Measurements from ENCODE around the gene HSBP1.

HSBP1 gene

DNA sequence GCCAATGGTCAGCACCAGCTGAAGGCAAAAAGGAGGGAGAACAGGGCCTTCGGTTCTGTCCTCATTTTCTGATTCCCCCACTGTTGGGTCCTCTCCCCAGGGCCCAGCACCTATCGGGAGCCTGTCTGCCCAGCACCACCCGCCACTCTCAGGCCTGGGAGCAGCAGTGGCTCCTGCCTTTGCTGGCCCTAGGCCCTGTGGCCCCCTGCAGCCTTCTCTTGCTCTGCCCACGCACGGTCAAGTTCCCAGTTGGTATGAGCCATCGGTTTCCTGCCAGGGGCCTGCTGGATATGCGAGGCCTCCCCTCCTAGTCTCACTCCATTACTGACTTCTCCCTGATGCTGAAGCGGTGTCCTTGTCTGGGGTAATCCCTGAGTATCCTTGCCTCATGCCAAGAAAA, 37.5 kb downstream of the HSBP1 start:
- no peak overlapping the region for H3K4me3 ChIP-seq (ENCODE audit: low read depth, low read length)
- no peak for DNase-seq (ENCODE audit: low read depth)
- TF ChIP-seq CTCF (IDR thresholded peaks at IDR 0.05; ENCODE audit: low read depth, low read length, missing control alignments) = no peak

DNA sequence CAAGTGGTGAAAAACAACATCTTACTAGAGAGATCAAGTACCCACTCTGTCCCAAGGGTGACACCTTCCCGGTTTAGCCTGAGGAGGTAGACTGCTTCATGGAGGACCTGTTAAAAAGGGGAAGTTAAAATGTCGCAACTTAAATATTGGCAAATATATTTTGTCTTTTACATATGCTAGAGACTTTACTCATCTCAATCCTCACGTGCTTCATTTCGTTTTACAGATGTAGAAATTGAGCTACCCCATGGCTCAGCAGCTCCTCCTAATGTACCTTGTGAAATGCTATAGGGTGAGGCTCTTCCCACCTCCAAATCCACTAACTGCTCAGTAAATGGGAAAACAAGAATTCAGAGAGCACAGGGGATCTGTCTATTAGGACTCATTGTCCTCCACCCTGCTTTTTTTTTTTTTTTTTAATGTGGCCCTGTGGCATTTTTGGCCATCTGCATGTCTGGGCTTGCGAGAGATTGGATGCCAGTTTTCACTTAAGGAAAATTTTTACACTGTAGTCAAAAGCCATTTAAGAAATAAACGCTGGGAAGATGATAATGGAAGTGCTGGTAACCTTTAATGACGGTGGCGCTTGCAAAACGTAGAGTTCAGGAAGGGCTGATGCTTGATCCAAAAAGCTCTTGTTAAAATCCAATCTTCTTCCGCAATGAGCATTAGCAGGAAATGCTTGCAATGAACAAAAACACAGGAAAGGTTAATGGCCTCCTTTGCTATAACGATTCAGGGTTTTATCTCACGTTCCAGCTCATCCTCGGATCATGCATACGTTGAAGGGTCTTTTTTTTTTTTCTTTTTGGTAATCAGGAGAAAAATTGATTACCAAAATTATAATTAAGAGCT, 39.8 kb downstream of the HSBP1 start:
- TF ChIP-seq CTCF (IDR thresholded peaks at IDR 0.05; ENCODE audit: low read depth, low read length, missing control alignments) = no peak
- H3K4me3 ChIP-seq (ENCODE audit: low read depth, low read length) = no peak overlapping the region
- DNase-seq (ENCODE audit: low read depth) = no peak

GRCh38 chr16:83849421-83849820, 41.6 kb downstream of the HSBP1 start:
- no peak for DNase-seq (ENCODE audit: low read depth)
- TF ChIP-seq CTCF (IDR thresholded peaks at IDR 0.05; ENCODE audit: low read depth, low read length, missing control alignments) = no peak
- no peak overlapping the region for H3K4me3 ChIP-seq (ENCODE audit: low read depth, low read length)

DNA sequence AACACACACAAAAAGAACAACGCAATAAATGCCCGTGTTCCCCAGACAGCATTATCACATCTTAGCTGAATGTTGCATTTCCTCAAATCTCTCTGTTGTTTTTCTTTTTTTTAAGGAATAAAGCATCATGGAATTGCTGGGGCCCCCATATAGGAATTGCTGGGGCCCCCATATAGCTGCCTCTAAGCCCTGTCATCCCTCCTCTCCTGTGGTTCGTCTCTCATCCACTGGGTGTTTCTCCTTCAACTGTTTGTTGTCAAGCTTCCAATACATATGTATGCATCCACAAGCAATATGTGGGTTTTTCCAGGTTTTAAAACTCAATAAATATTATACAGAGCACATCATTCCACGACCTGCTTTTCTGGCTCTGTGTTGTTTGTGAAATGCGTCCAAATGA, 43.2 kb downstream of the HSBP1 start:
- no peak overlapping the region for H3K4me3 ChIP-seq (ENCODE audit: low read depth, low read length)
- DNase-seq (ENCODE audit: low read depth) = no peak
- TF ChIP-seq CTCF (IDR thresholded peaks at IDR 0.05; ENCODE audit: low read depth, low read length, missing control alignments) = no peak

DNA sequence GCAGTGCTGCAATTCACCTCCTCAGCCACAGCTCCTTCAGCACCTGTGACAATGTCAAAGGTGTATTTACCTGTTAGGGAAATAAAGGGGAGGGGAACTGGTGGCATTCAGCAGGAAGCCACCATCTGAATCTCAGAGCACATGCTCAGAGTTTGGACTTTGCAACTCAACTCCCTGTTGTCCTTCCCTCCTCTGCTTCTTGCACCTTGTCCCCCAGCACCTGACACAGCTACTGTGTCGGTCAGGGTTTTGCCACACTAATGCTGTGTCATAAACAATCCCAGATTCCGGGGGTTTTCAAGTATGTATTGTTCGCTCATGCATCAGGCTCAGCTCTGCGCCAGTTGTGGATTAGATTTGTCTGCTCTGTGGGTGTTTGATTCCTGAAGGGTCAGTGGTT, 43.7 kb downstream of the HSBP1 start:
- TF ChIP-seq CTCF (IDR thresholded peaks at IDR 0.05; ENCODE audit: low read depth, low read length, missing control alignments) = no peak
- DNase-seq (ENCODE audit: low read depth) = no peak
- H3K4me3 ChIP-seq (ENCODE audit: low read depth, low read length) = no peak overlapping the region

DNA sequence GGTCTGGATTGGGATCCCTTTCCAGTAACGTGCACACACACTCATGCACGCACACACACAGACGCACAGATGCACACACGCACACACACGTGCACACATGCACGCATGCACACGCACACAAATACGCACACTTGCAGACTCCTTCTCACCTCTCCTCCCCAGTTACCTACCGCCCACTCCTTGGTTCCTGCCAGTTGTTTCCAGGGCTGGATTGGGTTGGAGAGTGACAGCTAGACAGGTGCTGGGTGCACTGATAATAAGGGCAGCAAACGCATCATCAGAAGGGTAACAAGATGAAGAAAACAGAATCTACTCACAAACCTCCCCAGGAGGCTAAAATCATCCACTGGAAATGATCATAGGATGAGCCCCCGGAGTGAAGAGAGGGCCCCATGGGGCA, 45.0 kb downstream of the HSBP1 start:
- no peak overlapping the region for H3K4me3 ChIP-seq (ENCODE audit: low read depth, low read length)
- no peak for DNase-seq (ENCODE audit: low read depth)
- no peak for TF ChIP-seq CTCF (IDR thresholded peaks at IDR 0.05; ENCODE audit: low read depth, low read length, missing control alignments)

DNA sequence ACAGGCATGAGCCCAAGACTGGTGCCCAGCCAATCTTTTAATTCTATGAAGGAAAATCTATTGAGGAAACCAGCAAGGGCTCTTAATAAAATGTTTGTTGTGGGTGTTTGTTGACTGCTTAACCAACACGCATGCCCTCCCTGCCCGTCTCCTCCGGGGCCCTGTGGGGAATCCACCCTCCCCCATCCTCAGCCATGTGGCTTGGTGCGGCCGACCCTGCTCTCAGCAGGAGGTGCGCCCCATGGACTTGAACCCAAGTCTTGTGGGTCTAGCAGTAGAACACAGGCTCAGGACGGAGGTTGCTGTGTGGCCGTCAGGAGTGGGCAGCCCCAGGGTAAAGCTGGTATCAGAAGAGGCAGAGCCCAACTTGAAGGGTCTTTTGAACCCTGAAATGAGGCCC, 46.1 kb downstream of the HSBP1 start:
- H3K4me3 ChIP-seq (ENCODE audit: low read depth, low read length) = no peak overlapping the region
- TF ChIP-seq CTCF (IDR thresholded peaks at IDR 0.05; ENCODE audit: low read depth, low read length, missing control alignments) = no peak
- DNase-seq (ENCODE audit: low read depth) = no peak
